AG20443 (cell line): ENCODE results near the gene TMEM151A.

Experiments used
- DNase-seq: peaks from one replicate; pipeline ENCODE4 v3.0.0; 2012; ENCODE audit warnings: low spot score, mixed read lengths

TMEM151A gene

DNA sequence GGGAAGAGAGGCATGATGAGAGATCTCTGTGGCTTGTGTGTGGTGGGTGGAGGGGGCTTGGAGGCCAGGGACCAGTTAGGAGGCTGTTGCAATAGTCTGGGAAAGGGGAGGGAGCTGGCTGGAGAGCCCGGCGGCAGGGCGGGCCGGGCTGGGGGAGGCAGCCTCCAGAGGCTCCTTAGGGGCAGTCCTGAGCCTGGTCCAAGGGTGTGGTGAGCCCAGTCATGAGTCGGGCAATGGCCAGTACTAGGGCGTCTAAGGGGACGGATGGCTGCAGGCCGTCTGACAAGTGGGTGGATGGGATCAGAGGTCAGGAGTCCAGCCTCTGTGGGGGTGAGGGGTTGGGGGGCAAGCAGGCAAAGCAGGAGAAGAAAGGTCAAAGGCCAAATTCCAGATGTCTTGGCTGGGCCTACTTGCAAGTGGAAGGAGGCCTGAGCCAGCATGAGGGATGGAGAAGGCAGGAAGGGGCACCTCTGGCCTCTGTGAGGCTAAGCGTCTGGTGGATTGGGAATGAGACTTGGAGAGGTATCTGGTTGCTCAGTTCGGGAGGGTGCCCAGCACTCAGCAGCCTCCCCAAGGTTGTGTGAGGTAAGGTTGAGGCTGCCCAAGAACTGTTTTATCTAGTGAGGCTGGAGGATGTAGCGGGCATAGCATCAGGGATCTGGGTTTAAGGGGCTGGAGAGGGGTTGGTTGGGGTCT lies 31.2 kb downstream of the TMEM151A start:
- DNase-seq: peak; percentile 70

DNA sequence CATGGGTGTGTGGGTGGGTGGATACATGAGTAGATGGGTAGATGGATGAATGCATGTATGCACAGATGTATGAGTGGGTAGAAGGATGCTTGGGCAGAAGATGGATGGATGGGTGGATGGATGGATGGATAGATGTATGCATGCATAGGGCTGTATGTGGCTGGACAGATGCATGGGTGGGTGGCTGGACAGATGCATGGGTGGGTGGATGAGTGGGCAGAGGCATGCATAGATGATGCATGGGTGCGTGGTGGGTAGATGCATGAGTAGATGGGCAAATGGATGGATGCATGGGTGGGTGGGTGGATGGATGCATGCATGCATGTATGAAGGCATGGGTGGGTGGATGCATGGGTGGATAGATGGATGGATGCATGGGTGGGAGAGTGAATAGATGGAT lies 32.0 kb downstream of the TMEM151A start:
- no peak for DNase-seq

GRCh38 chr11:66324664-66325063 lies 33.0 kb downstream of the TMEM151A start:
- peak; percentile 50 for DNase-seq

- DNase-seq: no peak
Observed at GRCh38 chr11:66325263-66325671, 33.6 kb downstream of the TMEM151A start.

GRCh38 chr11:66326261-66327111 lies 34.8 kb downstream of the TMEM151A start:
- peak; percentile 63 for DNase-seq

DNA sequence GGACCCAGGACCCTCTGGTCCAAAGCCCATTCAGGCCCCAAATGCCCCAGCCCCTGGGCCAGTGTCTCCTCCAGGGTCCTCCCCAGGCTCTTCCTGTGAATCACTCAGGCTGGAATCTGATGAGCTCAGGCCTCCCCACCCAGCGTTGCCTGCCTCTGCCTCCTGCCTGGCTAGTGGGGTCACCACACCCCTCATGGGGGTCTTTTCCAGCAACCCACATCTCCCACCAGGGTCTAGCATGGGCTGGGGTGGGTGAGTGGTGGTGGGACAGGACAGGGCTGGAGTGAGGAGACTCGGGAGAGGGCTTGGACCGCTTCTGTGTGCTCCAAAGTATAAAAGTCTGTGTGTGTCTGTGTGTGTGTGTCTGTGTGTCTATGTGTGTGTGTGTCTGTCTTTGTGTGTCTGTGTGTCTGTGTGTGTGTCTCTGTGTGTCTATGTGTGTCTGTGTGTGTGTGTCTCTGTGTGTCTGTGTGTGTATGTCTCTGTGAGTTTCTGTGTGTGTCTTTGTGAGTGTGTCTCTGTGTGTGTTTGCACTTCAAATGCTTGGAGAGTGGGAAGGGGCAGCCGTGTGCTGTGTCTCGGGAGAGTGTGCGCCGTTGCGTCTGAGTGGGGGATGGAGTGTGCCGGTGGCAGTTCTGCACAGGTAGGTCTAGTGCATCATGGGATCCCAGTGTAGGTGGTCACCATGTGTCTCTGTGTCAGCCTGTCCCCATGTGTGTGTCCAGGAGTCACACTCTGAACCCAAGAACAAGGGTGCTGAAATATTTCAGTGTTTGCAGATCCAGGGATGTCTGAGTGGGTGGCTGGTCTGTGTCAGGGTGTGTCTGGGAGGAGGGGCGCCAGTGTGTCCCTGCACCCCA lies 35.7 kb downstream of the TMEM151A start:
- DNase-seq: peak; percentile 73

- DNase-seq: no peak
Observed at GRCh38 chr11:66328031-66328301, 36.3 kb downstream of the TMEM151A start.

GRCh38 chr11:66328302-66329144 lies 36.8 kb downstream of the TMEM151A start:
- DNase-seq: peak; percentile 77

GRCh38 chr11:66329165-66329673 lies 37.5 kb downstream of the TMEM151A start:
- no peak for DNase-seq

GRCh38 chr11:66330931-66331330 lies 39.2 kb downstream of the TMEM151A start:
- DNase-seq: no peak

DNA sequence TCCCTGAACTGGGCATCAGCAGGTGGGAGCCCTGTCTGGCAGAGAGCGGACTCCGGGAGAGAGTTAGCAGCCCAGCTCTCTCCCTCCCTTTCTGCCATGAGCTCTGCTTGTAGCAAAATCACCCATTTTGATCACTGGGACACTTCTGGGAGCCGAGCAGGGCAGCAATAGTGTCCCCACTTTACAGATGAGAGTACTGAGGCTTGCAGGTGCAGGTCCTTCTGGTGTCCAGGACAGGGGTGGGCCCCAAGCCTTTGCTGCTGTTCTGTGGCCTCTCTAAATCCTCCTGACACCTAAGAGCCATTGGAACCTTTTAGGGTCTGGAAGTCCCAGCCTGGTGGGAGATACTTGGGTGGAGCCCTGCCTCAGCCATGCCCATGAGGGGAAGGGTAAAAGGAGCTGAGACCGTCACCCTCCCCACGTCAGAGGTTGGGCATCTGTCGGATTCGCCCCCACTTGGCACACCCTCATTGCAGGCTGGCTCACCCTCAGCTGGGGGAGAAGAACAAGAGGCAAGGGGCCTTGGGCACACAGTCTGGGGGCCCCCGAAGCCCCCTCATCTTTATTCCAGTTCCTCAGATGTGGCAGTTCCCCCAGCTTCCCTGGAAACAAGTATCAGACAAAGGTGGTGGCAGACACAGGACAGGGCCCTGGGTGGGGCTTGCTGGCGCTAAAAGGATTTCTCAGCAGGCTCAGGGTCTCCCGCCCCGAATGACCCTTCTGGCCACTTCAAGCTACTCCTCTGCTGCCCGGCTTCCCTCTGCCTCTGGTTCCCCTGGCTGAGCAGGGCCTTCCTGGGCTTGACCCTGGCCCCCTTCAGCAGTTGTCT lies 40.1 kb downstream of the TMEM151A start:
- no peak for DNase-seq

GRCh38 chr11:66332371-66333219 lies 40.9 kb downstream of the TMEM151A start:
- DNase-seq: no peak

GRCh38 chr11:66333220-66333877 lies 41.7 kb downstream of the TMEM151A start:
- no peak for DNase-seq

GRCh38 chr11:66333896-66334604 lies 42.4 kb downstream of the TMEM151A start:
- no peak for DNase-seq

DNA sequence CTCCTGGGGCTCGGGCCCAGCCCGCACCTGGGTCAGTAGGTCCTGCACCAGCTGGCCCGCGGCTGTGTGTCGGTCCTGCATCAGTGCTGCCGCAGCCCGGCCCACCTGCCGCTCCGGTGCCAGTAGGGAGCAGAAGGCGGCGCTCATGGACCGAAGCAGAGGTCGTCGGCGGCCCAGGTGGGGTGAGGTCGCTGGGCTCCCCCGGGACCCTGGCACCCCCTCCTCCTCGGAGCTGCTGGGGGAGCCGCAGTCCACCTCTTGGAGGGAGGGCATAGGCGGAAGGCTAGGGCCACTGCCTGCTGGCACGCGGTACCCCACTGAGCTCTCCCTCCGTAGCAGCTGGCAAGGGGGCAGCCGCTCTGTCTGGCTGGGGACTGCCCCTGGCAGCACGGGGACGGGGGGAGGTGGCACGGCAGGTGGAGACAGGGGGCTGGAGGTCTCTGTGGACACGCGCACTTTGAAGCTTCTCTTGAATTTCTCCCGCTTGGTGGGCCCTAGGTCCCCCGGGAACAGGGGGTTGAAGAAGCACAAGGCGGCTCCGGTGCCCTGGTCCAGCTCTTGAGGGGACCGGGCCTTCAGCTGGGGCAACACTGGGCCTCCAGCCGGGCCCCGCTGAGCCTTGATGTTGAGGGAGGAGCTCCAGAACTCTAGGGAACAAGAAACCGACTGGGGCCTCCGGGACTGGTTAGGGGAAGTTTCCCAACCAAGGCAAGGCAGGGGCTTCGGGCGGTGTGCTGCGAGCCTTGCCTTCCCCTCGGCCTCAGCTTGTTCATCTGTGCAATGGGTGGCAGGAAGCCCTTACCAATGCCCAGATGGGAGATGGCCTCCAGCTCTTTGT lies 43.1 kb downstream of the TMEM151A start:
- DNase-seq: no peak

- peak; percentile 55 for DNase-seq
Observed at GRCh38 chr11:66335531-66336233, 44.0 kb downstream of the TMEM151A start.
